GM12874 (cell line): ENCODE data around the gene SCN4B.

Experiments
- CTCF ChIP-seq: IDR thresholded peaks from 2 replicates; pipeline ENCODE4 v1.5.1; 2011; ENCODE audit warnings: low read depth, mild to moderate bottlenecking, control low read depth, low read length, moderate library complexity; ENCODE audit not compliant: insufficient read depth

SCN4B gene

DNA sequence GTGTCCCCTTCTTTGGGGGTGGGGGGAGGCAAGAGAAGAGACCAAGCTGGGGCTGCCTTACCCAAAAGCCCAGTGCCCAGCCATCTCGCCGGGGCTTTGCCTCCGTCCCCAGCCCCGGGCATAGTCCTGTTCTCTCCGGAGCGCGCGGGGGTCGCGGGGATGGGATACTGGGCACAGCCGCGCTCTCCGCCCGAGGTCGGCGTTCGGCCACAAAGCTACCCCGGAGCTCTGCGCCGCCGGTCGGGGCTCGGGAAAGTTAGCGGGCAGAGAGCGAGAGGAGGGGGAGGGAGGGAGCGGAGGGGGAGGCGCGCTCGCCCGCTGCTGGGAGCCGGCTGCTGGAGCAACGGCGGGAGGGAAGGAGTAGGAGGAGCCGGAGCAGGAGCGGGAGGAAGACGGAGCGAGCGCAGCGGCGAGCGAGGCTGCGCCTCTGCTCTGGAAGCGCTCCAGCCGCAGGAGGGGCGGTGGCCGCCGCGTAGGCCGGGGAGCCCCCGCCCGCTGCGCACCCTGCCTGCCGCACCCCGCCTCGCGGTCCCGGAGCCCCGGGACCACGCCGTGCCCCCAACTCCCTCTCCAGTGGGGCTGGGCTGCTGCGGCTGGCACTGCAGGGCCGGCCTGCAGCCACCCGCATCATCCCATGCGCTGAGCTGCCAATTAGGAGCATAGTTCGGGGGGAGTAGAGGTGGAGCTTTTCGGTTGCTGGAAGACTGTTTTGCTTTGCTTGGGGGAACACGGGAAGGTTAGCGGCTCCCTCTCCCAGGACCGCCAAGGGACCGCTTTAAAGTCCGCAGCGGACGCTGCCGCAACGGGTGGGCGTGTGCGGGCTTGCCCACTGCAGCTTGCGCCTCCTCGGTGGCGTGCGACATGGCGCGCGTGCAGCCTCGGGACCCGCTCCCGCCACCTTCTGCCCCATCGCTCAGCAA is at the start of gene SCN4B:
Gene SCN4B, minus strand, starts transcription at position 272 of the 920 bp plus-strand sequence. Its CDS starts 150 bp downstream, at position 122.
- no peak for TF ChIP-seq CTCF

- no peak for TF ChIP-seq CTCF
Observed at GRCh38 chr11:118201966-118202365, 49.3 kb upstream of the SCN4B start.

DNA sequence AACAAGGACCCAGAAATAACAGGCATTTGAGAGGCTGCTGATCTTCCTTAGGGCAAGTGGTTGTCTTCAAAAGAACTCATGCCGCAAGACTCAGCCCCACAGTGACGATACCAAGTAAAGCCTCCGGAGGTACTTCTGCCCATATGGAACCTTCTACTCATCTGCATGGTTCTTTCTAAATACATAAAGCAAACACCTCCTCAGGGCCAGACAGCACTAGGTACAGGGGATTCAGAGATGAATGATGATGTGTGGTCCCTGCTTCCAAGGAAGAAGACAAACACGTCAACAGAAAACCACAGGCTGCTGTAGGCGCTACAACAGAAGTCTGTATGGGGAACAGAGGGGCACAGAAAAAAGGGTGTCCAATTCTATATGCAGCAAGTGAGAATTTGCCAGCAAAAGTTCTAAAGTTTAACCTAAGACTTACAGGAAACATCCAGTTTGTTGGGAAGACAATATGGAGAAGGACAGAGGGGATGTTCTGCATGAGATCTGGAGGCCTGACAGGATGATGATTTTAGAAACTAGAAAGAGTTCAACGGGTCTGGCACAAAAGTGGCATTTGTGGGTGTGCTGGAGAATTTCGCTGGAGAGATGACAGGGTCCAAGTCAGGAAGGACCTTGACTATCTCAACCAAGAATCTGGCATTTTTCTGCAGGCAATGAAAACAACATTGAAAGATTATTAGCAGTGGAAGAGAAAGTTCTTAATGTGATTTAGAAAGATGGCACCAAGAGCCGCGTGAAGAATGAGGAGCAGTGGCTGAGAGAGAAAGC is 48.5 kb upstream of the SCN4B start:
- TF ChIP-seq CTCF, result no peak

DNA sequence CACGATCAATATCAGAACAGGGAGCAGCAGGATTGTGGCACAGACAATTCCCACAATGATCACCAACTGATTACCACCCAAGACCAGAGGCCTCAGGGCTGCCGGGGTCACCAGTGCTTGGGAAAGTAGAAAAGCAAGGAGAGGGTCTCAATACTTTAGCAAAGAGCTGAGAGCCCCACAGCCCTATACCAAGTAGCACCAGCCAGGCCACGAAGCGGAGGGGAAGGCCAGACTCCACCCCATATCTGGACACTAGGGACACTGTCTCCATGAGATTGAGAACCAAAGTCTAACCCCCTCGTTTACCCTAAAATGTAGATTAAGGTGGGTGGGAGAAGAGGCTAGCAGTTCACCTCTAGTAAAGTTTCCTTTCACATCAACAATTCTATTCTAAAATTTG is 47.9 kb upstream of the SCN4B start:
- no peak for TF ChIP-seq CTCF

DNA sequence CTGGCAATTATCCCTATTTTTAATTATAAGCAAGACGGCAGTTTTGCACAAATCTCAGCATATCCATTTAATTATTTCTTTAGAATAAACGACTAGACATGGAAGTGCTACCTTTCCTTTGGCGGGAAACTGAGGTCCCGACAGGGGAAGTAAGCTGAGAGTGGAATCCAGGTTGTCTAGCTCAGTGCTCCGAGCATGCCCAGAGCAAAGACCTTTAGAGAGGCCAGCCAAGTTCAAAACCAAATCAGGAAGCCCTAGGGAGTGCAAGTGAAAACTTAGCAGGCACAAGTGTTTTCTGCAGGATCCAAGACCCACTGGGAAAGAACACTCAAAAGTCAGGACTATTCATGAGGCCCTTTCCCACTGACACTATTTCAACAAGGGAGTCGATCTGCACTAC is 46.5 kb upstream of the SCN4B start:
- TF ChIP-seq CTCF, result no peak

GRCh38 chr11:118198370-118198769 is 45.7 kb upstream of the SCN4B start:
- TF ChIP-seq CTCF, result peak; percentile 91
